ENCODE results near the gene DPYSL5.

Gene DPYSL5

GRCh38 chr2:26994983-26995382 lies 147.1 kb downstream of the DPYSL5 start:
- no peak overlapping the region for H3K27ac ChIP-seq (ENCODE audit: low read depth, low read length, severe bottlenecking)
- no peak overlapping the region for H3K4me3 ChIP-seq (ENCODE audit: extremely low read depth, insufficient read depth, low read length, poor library complexity, severe bottlenecking)
- WGBS, 2 experiments (ENCODE audit: insufficient coverage in 2 of 2): 100% methylated on average over 1 of the region's 1 CpG; no CpG with 5 or more reads in 1 of the 2 experiments
- no peaks in the 10 kb centered on the region for H3K36me3 ChIP-seq (ENCODE audit: control insufficient read depth, insufficient read depth, low read length)
- H3K4me1 ChIP-seq (ENCODE audit: control insufficient read depth, insufficient read depth, low read length, poor library complexity, severe bottlenecking): peaks cover 4% of the 10 kb centered on the region
- H3K9me3 ChIP-seq (ENCODE audit: control insufficient read depth, low read length): no peaks in the 10 kb centered on the region

- WGBS, 2 experiments (ENCODE audit: insufficient coverage in 2 of 2): 61 to 79% methylated on average over 8 to 9 of the region's 10 CpGs
- Histone ChIP-seq H3K27ac (ENCODE audit: low read depth, low read length, severe bottlenecking) (no peak overlapping the region), H3K4me3 (ENCODE audit: extremely low read depth, insufficient read depth, low read length, poor library complexity, severe bottlenecking) (no peak overlapping the region), H3K9me3 (ENCODE audit: control insufficient read depth, low read length) (no peaks in the 10 kb centered on the region), H3K36me3 (ENCODE audit: control insufficient read depth, insufficient read depth, low read length) (no peaks in the 10 kb centered on the region), H3K4me1 (ENCODE audit: control insufficient read depth, insufficient read depth, low read length, poor library complexity, severe bottlenecking) (no peaks in the 10 kb centered on the region)
These were observed 149.5 kb downstream of the DPYSL5 start for GRCh38 chr2:26997394-26997793.

- H3K4me3 ChIP-seq (ENCODE audit: extremely low read depth, insufficient read depth, low read length, poor library complexity, severe bottlenecking): no peak overlapping the region
- WGBS, 2 experiments (ENCODE audit: insufficient coverage in 2 of 2): no CpG with 5 or more reads among the region's 1 CpG
These were observed 150.4 kb downstream of the DPYSL5 start for GRCh38 chr2:26998323-26998722.

More at GRCh38 chr2:26998323-26998722, 150.4 kb downstream of the DPYSL5 start:
- H3K27ac ChIP-seq (ENCODE audit: low read depth, low read length, severe bottlenecking): no peak overlapping the region
- H3K36me3 ChIP-seq (ENCODE audit: control insufficient read depth, insufficient read depth, low read length): no peaks in the 10 kb centered on the region
- H3K4me1 ChIP-seq (ENCODE audit: control insufficient read depth, insufficient read depth, low read length, poor library complexity, severe bottlenecking): no peaks in the 10 kb centered on the region
- no peaks in the 10 kb centered on the region for H3K9me3 ChIP-seq (ENCODE audit: control insufficient read depth, low read length)

Measured in mesodermal cell (in vitro differentiated cells).